Measurements from ENCODE around the gene DNASE1L1.

GRCh38 chrX:154435171-154435733, 26.2 kb upstream of the DNASE1L1 start:
- TF ChIP-seq POLR2A (IDR thresholded peaks at IDR 0.05) = no peak
- TF ChIP-seq, protein P1, sequence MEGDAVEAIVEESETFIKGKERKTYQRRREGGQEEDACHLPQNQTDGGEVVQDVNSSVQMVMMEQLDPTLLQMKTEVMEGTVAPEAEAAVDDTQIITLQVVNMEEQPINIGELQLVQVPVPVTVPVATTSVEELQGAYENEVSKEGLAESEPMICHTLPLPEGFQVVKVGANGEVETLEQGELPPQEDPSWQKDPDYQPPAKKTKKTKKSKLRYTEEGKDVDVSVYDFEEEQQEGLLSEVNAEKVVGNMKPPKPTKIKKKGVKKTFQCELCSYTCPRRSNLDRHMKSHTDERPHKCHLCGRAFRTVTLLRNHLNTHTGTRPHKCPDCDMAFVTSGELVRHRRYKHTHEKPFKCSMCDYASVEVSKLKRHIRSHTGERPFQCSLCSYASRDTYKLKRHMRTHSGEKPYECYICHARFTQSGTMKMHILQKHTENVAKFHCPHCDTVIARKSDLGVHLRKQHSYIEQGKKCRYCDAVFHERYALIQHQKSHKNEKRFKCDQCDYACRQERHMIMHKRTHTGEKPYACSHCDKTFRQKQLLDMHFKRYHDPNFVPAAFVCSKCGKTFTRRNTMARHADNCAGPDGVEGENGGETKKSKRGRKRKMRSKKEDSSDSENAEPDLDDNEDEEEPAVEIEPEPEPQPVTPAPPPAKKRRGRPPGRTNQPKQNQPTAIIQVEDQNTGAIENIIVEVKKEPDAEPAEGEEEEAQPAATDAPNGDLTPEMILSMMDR (IDR thresholded peaks at IDR 0.05) = no peak
